HT-29 (cell line): ENCODE data around the gene HSF2BP. TPM values are rescaled to one million over a fixed set of nuclear protein-coding genes. Genes with fewer than 3 reads are reported as not detected.

Experiments
- small RNA-seq: library from RNA; depleted of rRNA; stranded (forward); fragments of <200 nt; gene quantifications from one replicate; pipeline ENCODE3, GENCODE V24; 2014
- total RNA-seq: library from RNA; depleted of rRNA; stranded (reverse); fragments of >200 nt; shearing (Covaris generic); gene quantifications from 2 replicates; pipeline ENCODE4 v1.2.3, GENCODE V29; 2014; rRNA removed

HSF2BP gene
- total RNA-seq, 1 experiment from 2014 or later: 0.56 TPM

Small RNA genes within 50 kb of the gene (small RNA-seq; reads per million reads assigned to genes)
- gene MIR6070: not detected

Other genes with a start within 250 kb of the HSF2BP start
- gene SIK1, start 232.4 kb downstream of the HSF2BP start, total RNA-seq: 19.4 and 29.7 TPM in 2 replicates
- 19.4 and 20.0 TPM in 2 replicates for gene RRP1B, start 72 bp upstream of the HSF2BP start, total RNA-seq
- gene PDXK, start 59.6 kb upstream of the HSF2BP start, total RNA-seq: 193 and 219 TPM in 2 replicates
- gene CSTB, start 116.8 kb upstream of the HSF2BP start, total RNA-seq: 49.7 and 55.0 TPM in 2 replicates
- 36.4 and 39.3 TPM in 2 replicates for gene RRP1, start 130.1 kb upstream of the HSF2BP start, total RNA-seq
- 31.6 and 39.6 TPM in 2 replicates for gene AGPAT3, start 205.7 kb upstream of the HSF2BP start, total RNA-seq